Endothelial cell of umbilical vein (primary cell): ENCODE results near the gene ARHGAP15. TPM values are rescaled to one million over a fixed set of nuclear protein-coding genes. Genes with fewer than 3 reads are reported as not detected.

Source experiments
- BruUV-seq: library from RNA; stranded (reverse); fragments of 400-500 nt; replicated peaks from 2 replicates; lab custom pipeline; 2021; lab: Mats Ljungman, UMichigan
- CTCF ChIA-PET: fragments of 300-600, 350-600 bp; sonication (Branson Sonifier 250); formaldehyde crosslinking; loops from one replicate; lab custom pipeline; 2021; ENCODE audit warnings: antibody characterized with exemption, inconsistent platforms; lab: Charles Lee
- POLR2A ChIA-PET: fragments of 300-600, 350-600 bp; sonication (Branson Sonifier 250); formaldehyde crosslinking; loops from one replicate; lab custom pipeline; 2021; ENCODE audit warnings: antibody characterized with exemption, inconsistent platforms; lab: Charles Lee
- DNase-seq: peaks from one replicate; pipeline ENCODE4 v3.0.0-alpha.2; 2011; ENCODE audit warnings: low read depth, low spot score
- FAIRE-seq: peaks from 2 replicates; lab custom pipeline; 2011; peaks lifted over from hg19 to GRCh38; lab: Jason Lieb, UNC
- H2AFZ ChIP-seq: 2 replicates; pipeline ENCODE4 v1.6.0; 2012; ENCODE audit warnings: low read depth, low read length, control low read depth, inconsistent platforms
- H3K27ac ChIP-seq: 2 replicates; pipeline ENCODE4 v1.5.1; 2011; ENCODE audit warnings: low read depth, mild to moderate bottlenecking, control low read depth, low read length, moderate library complexity; ENCODE audit not compliant: insufficient read depth
- H3K27me3 ChIP-seq, 2 experiments: 2 replicates each; pipeline versions ENCODE4 v1.6.0 to v1.6.1; 2011; ENCODE audit warnings: low read length in 2 of 2, mixed read lengths in 1 of 2; ENCODE audit not compliant: control insufficient read depth in 2 of 2, insufficient read depth in 2 of 2
- H3K36me3 ChIP-seq, 2 experiments: 2 replicates in 1 of 2; 3 replicates in 1 of 2; pipeline ENCODE4 v1.5.1; 2011; ENCODE audit warnings: low read length in 2 of 2, mild to moderate bottlenecking in 1 of 2, moderate library complexity in 1 of 2; ENCODE audit not compliant: control insufficient read depth in 2 of 2, insufficient read depth in 2 of 2; ENCODE audit errors: extremely low read depth in 1 of 2
- H3K4me1 ChIP-seq: 3 replicates; pipeline ENCODE4 v1.5.1; 2011; ENCODE audit warnings: mild to moderate bottlenecking, low read length; ENCODE audit not compliant: control insufficient read depth, insufficient read depth; ENCODE audit errors: extremely low read depth
- H3K4me2 ChIP-seq: 2 replicates; pipeline ENCODE4 v1.6.1; 2011; ENCODE audit warnings: low read length, control low read depth, mixed read lengths; ENCODE audit not compliant: insufficient read depth
- H3K4me3 ChIP-seq, 3 experiments: fragments of 200-600 bp in 1 of 3; sonication (generic), shearing (Covaris generic) in 1 of 3; replicated peaks in 1 of 3; 2 replicates each; pipeline ENCODE4 v1.5.1; 2011 to 2016; ENCODE audit warnings: control low read depth in 3 of 3, low read length in 3 of 3, mild to moderate bottlenecking in 2 of 3, inconsistent platforms in 1 of 3, low read depth in 1 of 3, moderate library complexity in 1 of 3; ENCODE audit not compliant: insufficient read depth in 1 of 3
- H3K79me2 ChIP-seq: 2 replicates; pipeline ENCODE4 v1.6.0; 2012; ENCODE audit warnings: low read length, inconsistent platforms; ENCODE audit not compliant: control insufficient read depth, insufficient read depth
- H3K9ac ChIP-seq: replicated peaks from 2 replicates; pipeline ENCODE3; 2011; ENCODE audit warnings: low read length, control low read depth; ENCODE audit not compliant: insufficient read depth; ENCODE audit errors: extremely low read depth
- H3K9me1 ChIP-seq: replicated peaks from 3 replicates; pipeline ENCODE4 v1.6.0; 2011; ENCODE audit warnings: mild to moderate bottlenecking, low read length; ENCODE audit not compliant: control insufficient read depth, insufficient read depth; ENCODE audit errors: extremely low read depth
- H3K9me3 ChIP-seq: replicated peaks from 2 replicates; pipeline ENCODE4 v1.5.1; 2012; ENCODE audit warnings: low read length, inconsistent platforms; ENCODE audit not compliant: control insufficient read depth, insufficient read depth
- H4K20me1 ChIP-seq: replicated peaks from 2 replicates; pipeline ENCODE3; 2011; ENCODE audit warnings: mild to moderate bottlenecking, low read length; ENCODE audit not compliant: control insufficient read depth, insufficient read depth; ENCODE audit errors: extremely low read depth
- CTCF ChIP-seq, 2 donors: IDR thresholded peaks; 1 replicate in 1 of 2; 2 replicates in 1 of 2; pipeline ENCODE4 v1.5.1; 2011; ENCODE audit warnings: low read length in 2 of 2, mild to moderate bottlenecking in 2 of 2, moderate library complexity in 2 of 2, control low read depth in 1 of 2, inconsistent platforms in 1 of 2, low read depth in 1 of 2; ENCODE audit not compliant: insufficient read depth in 1 of 2; ENCODE audit errors: extremely low read depth in 1 of 2
- EZH2 ChIP-seq: IDR thresholded peaks from 2 replicates; pipeline ENCODE4 v1.6.1; 2012; ENCODE audit warnings: borderline replicate concordance, low read depth, mild to moderate bottlenecking, moderate library complexity, low read length, inconsistent platforms; ENCODE audit not compliant: severe bottlenecking
- FOS ChIP-seq: IDR thresholded peaks from 2 replicates; pipeline ENCODE4 v1.6.1; 2011; ENCODE audit warnings: mild to moderate bottlenecking, low read length, moderate library complexity, borderline replicate concordance; ENCODE audit not compliant: insufficient read depth
- GATA2 ChIP-seq: IDR thresholded peaks from 2 replicates; pipeline ENCODE4 v1.7.0; 2011; ENCODE audit warnings: low read depth, mild to moderate bottlenecking, moderate library complexity, mixed read lengths, low read length; ENCODE audit not compliant: insufficient read length, insufficient read depth
- JUN ChIP-seq: IDR thresholded peaks from 2 replicates; pipeline ENCODE4 v1.6.1; 2011; ENCODE audit warnings: borderline replicate concordance, low read depth; ENCODE audit not compliant: insufficient read length, insufficient read depth
- MAX ChIP-seq: IDR thresholded peaks from 2 replicates; pipeline ENCODE4 v1.6.1; 2011; ENCODE audit not compliant: insufficient read depth, insufficient read length
- MYC ChIP-seq: IDR thresholded peaks from one replicate; pipeline ENCODE4 v1.6.1; 2011; ENCODE audit warnings: mild to moderate bottlenecking, low read depth, low read length
- POLR2A ChIP-seq: IDR thresholded peaks from 2 replicates; pipeline ENCODE4 v1.6.1; 2012; ENCODE audit warnings: low read depth, mild to moderate bottlenecking, control low read depth, low read length
- POLR2AphosphoS5 ChIP-seq: IDR thresholded peaks from 2 replicates; pipeline ENCODE4 v1.6.1; 2012; ENCODE audit warnings: low read depth, mild to moderate bottlenecking, control low read depth, low read length, moderate library complexity; ENCODE audit not compliant: insufficient read depth
- dilution Hi-C: fragments of 300-500 bp; cut with MboI; formaldehyde crosslinking; loops from one replicate; pipeline ENCODE4 v1.15.0; 2019; ENCODE audit warnings: low sequenced_read_pairs; ENCODE audit not compliant: extremely low pct_ligation_motif_present
- intact Hi-C: fragments of 100-400 bp; cut with micrococcal nuclease; formaldehyde crosslinking; loops from one replicate; pipeline ENCODE4 v1.10.0; 2022
- polyA plus RNA-seq, 4 experiments: library from polyadenylated mRNA; depleted of rRNA in 3 of 4; stranded (reverse) in 3 of 4; unstranded in 1 of 4; fragments of >200 nt; gene quantifications; 2 replicates each; pipeline versions ENCODE4 v1.2.1 to v1.2.3, GENCODE V29; 2011 to 2012; ENCODE audit warnings: missing spikeins in 1 of 4
- total RNA-seq: library from RNA; stranded (reverse); gene quantifications from 2 replicates; pipeline ENCODE4 v1.2.3, GENCODE V29; 2021

Gene ARHGAP15
- total and polyA plus RNA-seq, 2 donors (not counting 3 experiments of a cell fraction or from before 2014, with no cell fraction given): not detected

GRCh38 chr2:143686585-143687164, 557.5 kb downstream of the ARHGAP15 start:
- POLR2A ChIA-PET: no interaction called here
- no peaks in the 10 kb centered on the region for H4K20me1 ChIP-seq
- no peaks in the 10 kb centered on the region for H3K4me1 ChIP-seq
- no peak overlapping the region for H3K4me3 ChIP-seq
- DNase-seq (peak; percentile 60), FAIRE-seq (peak; percentile 33)
- no peak overlapping the region for H2AFZ ChIP-seq
- H3K4me2 ChIP-seq: no peak overlapping the region
- no peak overlapping the region for H3K9ac ChIP-seq
- dilution Hi-C loops (no loop called here), intact Hi-C loops (loop anchor here (1.0 to 2.0 kb wide), 2 partner anchors 646 to 830 kb away; a partner anchor contains a TSS)
- H3K27ac ChIP-seq: no peak overlapping the region
- no peaks in the 10 kb centered on the region for H3K27me3 ChIP-seq
- BruUV-seq: no TSS peak
- H3K79me2 ChIP-seq: no peaks in the 10 kb centered on the region
- CTCF ChIA-PET: interaction anchor here (0.9 to 1.4 kb wide), 3 partner anchors 8 to 56 kb away, joined by 3 to 6 read pairs (median 4); no protein-coding TSS in a partner anchor
- no peaks in the 10 kb centered on the region for H3K9me1 ChIP-seq
- no peaks in the 10 kb centered on the region for H3K36me3 ChIP-seq
- no peaks in the 10 kb centered on the region for H3K9me3 ChIP-seq
- TF ChIP-seq CTCF (IDR thresholded peaks at IDR 0.05; ENCODE audit: extremely low read depth in 1 of 2, insufficient read depth in 1 of 2, low read depth in 1 of 2, low read length in 2 of 2) (peak; percentile 32 to 52), POLR2A (no peak), POLR2AphosphoS5 (no peak)

GRCh38 chr2:143688248-143688647, 559.0 kb downstream of the ARHGAP15 start:
- intact Hi-C loops: no loop called here
- ChIA-PET CTCF (interaction anchor here (1.1 kb wide), 1 partner anchor 102 kb away, joined by 3 read pairs; no protein-coding TSS in a partner anchor), POLR2A (no interaction called here)
- Histone ChIP-seq H4K20me1 (no peaks in the 10 kb centered on the region), H3K79me2 (no peaks in the 10 kb centered on the region), H3K36me3 (no peaks in the 10 kb centered on the region), H3K4me2 (no peak overlapping the region), H3K9me1 (no peaks in the 10 kb centered on the region), H3K4me3 (no peak overlapping the region), H3K27ac (no peak overlapping the region), H3K9ac (no peak overlapping the region), H3K4me1 (no peaks in the 10 kb centered on the region), H3K27me3 (no peaks in the 10 kb centered on the region), H3K9me3 (no peaks in the 10 kb centered on the region), H2AFZ (no peak overlapping the region)
- no peak for TF ChIP-seq MYC
- TF ChIP-seq MAX: no peak
- no peak for TF ChIP-seq POLR2A
- no peak for TF ChIP-seq GATA2
- TF ChIP-seq FOS: no peak
- no peak for TF ChIP-seq CTCF (IDR thresholded peaks at IDR 0.05; ENCODE audit: extremely low read depth in 1 of 2, insufficient read depth in 1 of 2, low read depth in 1 of 2, low read length in 2 of 2)
- TF ChIP-seq POLR2AphosphoS5: no peak
- no peak for TF ChIP-seq EZH2
- no peak for TF ChIP-seq JUN
- FAIRE-seq (no peak), DNase-seq (no peak)
- dilution Hi-C loops: no loop called here
- no TSS peak for BruUV-seq
